ENCODE data around the gene STX16.

The STX16 gene

DNA sequence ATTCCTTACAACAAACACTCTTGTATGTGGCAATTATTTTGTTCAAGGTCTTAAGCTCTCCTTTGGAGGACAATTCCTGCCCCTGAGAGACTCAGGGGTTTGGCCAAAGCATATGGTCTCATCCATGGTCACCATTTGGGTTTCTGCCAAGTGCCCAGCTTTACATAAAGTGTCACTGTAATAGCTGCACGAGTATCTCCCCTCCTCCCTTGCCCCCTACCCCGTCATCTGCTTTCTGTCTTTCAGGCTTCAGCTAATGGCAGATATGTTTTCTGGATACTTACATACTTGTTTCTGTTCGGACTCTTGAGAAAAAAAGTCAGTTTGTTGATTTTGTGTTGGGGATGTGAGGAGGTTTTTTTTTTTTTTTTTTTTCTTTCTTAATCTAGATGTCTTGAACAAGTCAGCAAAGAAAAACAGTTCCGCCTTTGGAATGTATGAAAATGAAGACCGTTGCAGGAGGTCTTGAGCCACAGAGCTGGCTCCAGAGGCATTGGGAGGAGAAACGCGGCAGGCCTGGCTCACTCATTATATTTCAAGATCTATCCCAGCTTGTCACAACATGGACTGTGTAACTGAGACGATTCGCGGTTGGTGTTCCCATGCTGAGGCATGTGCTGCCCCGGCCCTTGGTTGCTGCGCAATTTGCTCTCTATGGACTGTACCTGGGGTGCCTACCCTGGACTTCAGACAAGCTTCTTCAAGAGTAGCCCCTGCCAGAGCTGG, 32.6 kb upstream of the STX16 start:
- no peak overlapping the region for H3K27ac ChIP-seq
- H4K20me1 ChIP-seq = no peaks in the 10 kb centered on the region
- H3K4me2 ChIP-seq = peak overlapping the region; percentile 39
- H3K9ac ChIP-seq = no peak overlapping the region
- TF ChIP-seq Cebpa-rat (IDR thresholded peaks at IDR 0.05) = no peak
- H3K4me1 ChIP-seq = peaks cover 13% of the 10 kb centered on the region
- H3K9me3 ChIP-seq = peaks cover 7% of the 10 kb centered on the region; the same call in 1 of the 2 replicates
- H3K36me3 ChIP-seq = no peaks in the 10 kb centered on the region
- H3K27me3 ChIP-seq = no peaks in the 10 kb centered on the region
- no peak overlapping the region for H3K4me3 ChIP-seq

DNA sequence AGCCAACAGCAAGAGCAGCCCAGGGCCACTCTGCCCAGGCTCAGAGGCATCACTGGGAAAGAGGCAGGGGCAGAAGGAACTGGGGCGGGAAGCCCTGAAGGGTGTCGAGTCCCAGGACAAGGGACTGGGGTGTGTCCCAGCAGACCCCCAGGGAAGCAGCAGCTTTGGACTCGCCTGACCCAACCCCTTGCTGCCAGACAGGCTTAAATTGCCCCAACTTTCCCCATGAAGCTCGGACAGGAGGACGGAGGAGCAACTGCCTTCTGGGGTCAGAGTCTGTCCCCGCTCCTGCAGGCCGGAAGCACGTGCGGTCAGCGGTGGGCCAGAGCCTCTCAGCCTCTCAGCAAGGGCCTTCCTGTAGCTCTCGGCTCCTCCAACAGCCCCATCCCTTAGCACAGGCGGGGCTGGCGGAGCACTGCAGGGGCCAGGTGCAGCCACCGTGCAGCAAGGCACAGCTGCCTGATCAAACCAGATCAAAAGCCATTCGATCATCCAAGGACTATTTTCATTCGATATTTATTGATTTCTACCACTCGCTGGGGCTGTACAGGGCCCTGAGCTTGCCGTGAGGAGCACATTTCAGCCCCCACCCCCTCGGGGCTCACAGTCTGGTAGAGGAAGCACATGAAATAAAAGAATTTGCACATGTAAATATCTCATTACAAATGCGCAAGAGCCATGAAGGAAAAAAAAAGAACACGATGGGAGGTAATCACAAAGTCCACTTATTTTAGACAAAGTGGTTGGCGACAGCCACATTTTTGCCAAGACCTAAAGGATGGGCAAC, 31.8 kb upstream of the STX16 start:
- Histone ChIP-seq H3K4me3 (no peak overlapping the region), H3K27me3 (no peaks in the 10 kb centered on the region), H3K27ac (no peak overlapping the region)

DNA sequence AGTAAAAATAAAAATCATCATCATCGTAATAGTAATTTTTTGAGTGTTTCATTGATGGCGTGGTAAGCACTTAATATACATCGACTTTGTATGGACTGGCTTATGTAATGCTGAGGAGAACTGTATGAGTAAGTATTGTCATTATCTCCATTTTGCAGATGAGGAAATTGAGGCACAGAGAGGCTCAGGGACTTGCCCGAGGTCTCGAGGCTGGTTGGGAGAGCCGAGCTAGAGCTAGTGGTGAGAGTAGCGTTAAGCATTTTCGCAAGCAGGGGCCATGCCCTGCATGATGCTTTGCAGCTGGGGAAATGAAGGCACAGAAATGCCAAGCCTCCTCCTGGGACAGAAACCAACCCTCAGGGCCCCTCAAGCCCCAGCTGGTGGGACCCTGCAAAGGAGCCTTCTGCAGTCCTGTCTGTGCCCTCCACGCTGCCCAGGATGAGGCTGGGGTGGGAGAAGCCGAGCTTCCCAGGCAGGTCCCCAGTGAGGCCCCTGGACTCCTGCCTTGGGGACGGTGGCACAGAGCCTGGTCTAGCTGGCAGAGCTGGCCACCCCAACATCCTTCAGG, 31.1 kb upstream of the STX16 start:
- Histone ChIP-seq H3K27ac (no peak overlapping the region), H3K36me3 (no peaks in the 10 kb centered on the region), H3K4me3 (no peak overlapping the region), H3K4me1 (peaks cover 13% of the 10 kb centered on the region), H3K4me2 (peak overlapping the region; percentile 39), H4K20me1 (no peaks in the 10 kb centered on the region), H3K9me3 (peaks cover 7% of the 10 kb centered on the region; the same call in 1 of the 2 replicates), H3K9ac (no peak overlapping the region), H3K27me3 (no peaks in the 10 kb centered on the region)
- TF ChIP-seq Cebpa-rat (IDR thresholded peaks at IDR 0.05) = no peak

More for the DNA sequence above, 31.8 kb upstream of the STX16 start:
- Histone ChIP-seq H3K36me3 (no peaks in the 10 kb centered on the region), H3K9ac (no peak overlapping the region), H3K4me1 (peaks cover 13% of the 10 kb centered on the region), H4K20me1 (no peaks in the 10 kb centered on the region), H3K4me2 (peak overlapping the region; percentile 39), H3K9me3 (peaks cover 7% of the 10 kb centered on the region; the same call in 1 of the 2 replicates)
- no peak for TF ChIP-seq Cebpa-rat (IDR thresholded peaks at IDR 0.05)

DNA sequence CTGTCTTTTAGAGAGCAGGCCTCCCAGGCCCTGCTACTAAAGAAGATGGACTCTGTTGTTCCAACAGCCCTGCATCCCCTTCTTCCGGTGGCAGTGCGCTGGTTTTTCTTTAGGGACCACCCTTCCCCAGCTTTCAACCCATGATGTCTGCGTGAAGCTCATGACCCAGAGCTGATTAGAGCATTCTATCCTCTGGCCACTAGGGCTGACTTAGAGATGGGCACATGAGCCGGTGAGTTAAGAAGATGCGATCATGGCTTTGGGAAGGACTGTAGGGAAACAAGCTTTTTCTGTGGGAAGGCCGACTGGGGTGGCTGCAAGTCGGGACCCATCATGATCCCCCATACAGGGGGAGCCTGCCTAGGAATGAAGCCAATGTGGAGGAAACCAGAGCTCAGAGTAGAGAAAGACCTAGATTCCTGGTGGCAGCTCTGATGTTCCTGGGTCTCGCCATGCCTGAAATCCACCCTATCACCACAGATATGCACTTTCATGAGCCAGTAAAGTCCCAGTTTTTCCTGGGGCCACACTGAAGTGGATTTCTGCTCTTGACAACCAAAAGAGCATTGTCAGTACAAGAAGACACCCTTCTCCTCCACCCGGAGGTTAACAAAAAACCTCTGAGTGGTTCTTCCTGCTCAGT, 29.1 kb upstream of the STX16 start:
- TF ChIP-seq Cebpa-rat (IDR thresholded peaks at IDR 0.05) = no peak
- no peaks in the 10 kb centered on the region for H3K27me3 ChIP-seq
- H3K4me2 ChIP-seq = no peak overlapping the region
- no peak overlapping the region for H3K4me3 ChIP-seq
- no peaks in the 10 kb centered on the region for H3K36me3 ChIP-seq
- H3K9me3 ChIP-seq = peaks cover 7% of the 10 kb centered on the region; the same call in 1 of the 2 replicates
- H4K20me1 ChIP-seq = no peaks in the 10 kb centered on the region
- H3K27ac ChIP-seq = no peak overlapping the region
- peaks cover 13% of the 10 kb centered on the region for H3K4me1 ChIP-seq
- H3K9ac ChIP-seq = no peak overlapping the region

DNA sequence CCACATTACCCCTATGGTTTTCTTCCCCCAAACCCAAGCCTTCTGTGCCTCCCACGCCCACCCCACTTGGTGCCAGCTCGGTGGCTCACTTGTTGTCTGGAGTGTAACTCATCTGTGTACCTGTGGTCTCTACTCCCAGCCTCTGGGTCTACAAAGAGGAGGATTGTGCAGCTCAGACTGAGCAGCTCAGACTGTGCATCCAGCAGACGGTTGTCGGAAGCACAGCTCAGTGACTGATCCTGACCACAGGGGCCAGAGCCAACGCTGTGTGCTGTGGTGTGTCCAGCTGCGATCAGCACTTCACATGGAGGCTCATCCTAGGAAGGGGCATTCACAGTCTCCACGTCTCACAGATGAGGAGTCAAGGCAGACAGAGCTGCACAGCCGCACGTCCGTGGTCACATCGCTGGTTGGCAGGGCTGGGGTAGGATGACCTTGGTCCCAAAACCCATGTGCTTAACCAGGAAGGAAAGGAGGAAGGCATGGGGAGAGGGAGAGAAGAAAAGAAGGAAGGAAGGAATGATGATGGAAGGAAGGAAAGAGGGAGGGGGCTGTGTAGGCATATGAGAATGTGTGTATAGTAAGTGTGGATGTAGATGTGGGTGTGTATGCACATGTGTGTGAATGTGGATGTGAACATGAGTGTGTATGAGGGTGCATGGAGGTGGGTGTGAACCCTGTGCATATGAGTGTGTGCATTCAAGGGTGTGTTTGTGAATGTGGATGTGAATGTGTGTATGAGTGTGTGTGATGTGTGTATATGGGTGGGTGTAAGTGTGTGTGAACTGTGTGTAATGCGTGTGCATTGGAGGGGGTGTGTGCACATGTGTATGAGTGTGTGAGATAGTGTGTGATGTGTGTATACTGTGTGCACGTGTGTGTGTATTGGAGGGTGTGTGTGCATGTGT, 28.2 kb upstream of the STX16 start:
- no peak for TF ChIP-seq Cebpa-rat (IDR thresholded peaks at IDR 0.05)
- H3K4me3 ChIP-seq = no peak overlapping the region
- no peak overlapping the region for H3K9ac ChIP-seq
- no peak overlapping the region for H3K4me2 ChIP-seq
- no peaks in the 10 kb centered on the region for H3K27me3 ChIP-seq
- H3K36me3 ChIP-seq = no peaks in the 10 kb centered on the region
- H3K27ac ChIP-seq = no peak overlapping the region
- H3K9me3 ChIP-seq = peaks cover 7% of the 10 kb centered on the region; the same call in 1 of the 2 replicates
- no peaks in the 10 kb centered on the region for H4K20me1 ChIP-seq
- peaks cover 13% of the 10 kb centered on the region for H3K4me1 ChIP-seq

DNA sequence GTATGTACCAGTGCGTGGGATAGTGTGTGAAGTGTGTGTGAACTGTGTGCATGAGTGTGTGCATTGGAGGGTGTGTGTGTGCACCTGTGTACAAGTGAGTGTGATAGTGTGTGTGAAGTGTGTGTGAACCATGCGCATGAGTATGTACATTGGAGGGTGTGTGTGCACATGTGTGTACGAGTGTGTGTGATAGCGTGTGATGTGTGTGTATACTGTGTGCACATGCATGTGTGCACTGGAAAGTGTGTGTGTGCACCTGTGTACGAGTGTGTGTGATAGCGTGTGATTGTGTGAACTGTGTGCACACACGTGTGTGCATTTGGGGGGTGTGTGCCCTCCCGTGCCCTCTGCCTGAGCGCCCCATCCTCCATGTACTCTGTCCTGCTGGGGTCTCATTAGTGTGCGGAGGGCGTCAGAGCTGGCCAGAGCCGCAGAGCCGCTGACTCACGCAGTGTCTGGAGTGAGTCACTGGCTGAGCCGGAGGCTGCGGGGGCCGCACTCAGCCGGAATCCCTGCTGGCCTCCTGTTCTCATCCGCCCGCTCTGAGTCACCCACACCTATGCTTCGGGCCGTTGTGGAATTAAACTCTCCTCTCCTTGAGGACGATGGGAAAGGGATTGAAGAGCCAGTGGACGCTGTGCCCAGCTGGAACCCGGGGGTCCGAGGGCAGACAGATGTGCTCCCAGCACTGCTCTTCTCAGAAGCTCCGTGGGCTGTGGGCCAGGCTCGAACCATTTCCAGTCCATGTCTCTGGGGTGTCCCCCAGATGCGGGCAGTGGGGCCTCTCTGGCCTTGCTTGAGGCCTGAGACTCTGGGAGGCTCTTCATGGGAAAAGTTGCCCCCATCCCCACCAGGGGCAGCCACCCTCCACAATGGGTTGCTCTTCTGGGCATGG, 27.3 kb upstream of the STX16 start:
- Histone ChIP-seq H3K27ac (no peak overlapping the region), H3K9me3 (peaks cover 7% of the 10 kb centered on the region; the same call in 1 of the 2 replicates), H3K4me1 (peaks cover 12% of the 10 kb centered on the region), H3K4me3 (no peak overlapping the region), H3K36me3 (no peaks in the 10 kb centered on the region), H3K9ac (no peak overlapping the region), H3K4me2 (no peak overlapping the region), H4K20me1 (no peaks in the 10 kb centered on the region), H3K27me3 (no peaks in the 10 kb centered on the region)
- no peak for TF ChIP-seq Cebpa-rat (IDR thresholded peaks at IDR 0.05)

DNA sequence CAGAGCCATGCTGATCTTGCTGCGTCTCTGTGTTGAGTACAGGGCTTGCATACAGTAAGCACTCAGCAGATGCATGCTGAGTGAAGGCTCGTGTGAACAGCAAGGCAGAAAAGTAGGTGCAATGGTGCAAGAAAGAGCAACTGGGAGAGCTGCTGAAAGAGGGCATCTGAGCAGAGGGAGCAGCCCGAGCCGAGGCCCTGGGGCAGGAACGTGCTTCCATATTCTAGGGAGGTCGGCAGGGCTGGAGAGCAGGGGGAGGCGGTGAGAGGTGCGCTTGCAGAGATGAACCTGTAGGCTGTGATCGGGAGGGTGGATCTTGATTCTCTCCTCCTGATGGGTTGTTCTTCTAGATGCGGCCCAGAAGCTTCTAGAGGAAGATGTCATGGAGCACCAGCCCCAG, 26.4 kb upstream of the STX16 start:
- Histone ChIP-seq H3K27me3 (no peaks in the 10 kb centered on the region), H3K4me2 (no peak overlapping the region), H3K4me1 (peaks cover 4% of the 10 kb centered on the region), H4K20me1 (no peaks in the 10 kb centered on the region), H3K4me3 (no peak overlapping the region), H3K36me3 (no peaks in the 10 kb centered on the region), H3K9me3 (peaks cover 7% of the 10 kb centered on the region; the same call in 1 of the 2 replicates), H3K9ac (no peak overlapping the region), H3K27ac (no peak overlapping the region)
- TF ChIP-seq Cebpa-rat (IDR thresholded peaks at IDR 0.05) = no peak

DNA sequence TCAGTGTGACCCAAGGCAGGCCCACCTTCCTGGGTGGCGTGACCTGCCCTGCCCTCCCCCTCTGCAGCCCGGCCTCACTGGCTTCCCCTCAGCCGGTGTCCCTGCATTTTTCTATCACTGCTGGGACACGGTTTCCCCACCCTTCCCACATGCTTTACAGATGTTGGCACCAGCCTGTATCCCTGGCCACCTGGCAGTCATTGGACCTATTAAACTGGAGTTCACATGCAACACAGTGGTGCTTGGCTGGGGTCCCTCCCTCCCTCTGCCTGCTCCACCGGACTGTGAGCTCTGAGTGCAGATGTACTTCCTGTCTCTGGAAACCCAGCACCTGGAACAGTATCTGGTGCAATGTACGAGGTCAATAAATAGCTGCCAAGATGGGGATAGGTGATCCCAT, 25.5 kb upstream of the STX16 start:
- Histone ChIP-seq H3K4me2 (no peak overlapping the region), H3K9ac (no peak overlapping the region), H3K4me1 (no peaks in the 10 kb centered on the region), H4K20me1 (no peaks in the 10 kb centered on the region), H3K36me3 (no peaks in the 10 kb centered on the region), H3K27ac (no peak overlapping the region), H3K9me3 (peaks cover 7% of the 10 kb centered on the region; the same call in 1 of the 2 replicates), H3K27me3 (no peaks in the 10 kb centered on the region), H3K4me3 (no peak overlapping the region)
- no peak for TF ChIP-seq Cebpa-rat (IDR thresholded peaks at IDR 0.05)
